GM06990 (cell line): ENCODE measurements around the gene SMAD9.

ENCODE experiments used
- DNase-seq: peaks from one replicate; pipeline ENCODE4 v3.0.0-alpha.2; 2011; ENCODE audit not compliant: insufficient read length; ENCODE audit errors: extremely low read depth
- H3K27me3 ChIP-seq: replicated peaks from 2 replicates; pipeline ENCODE4 v1.6.0; 2011; ENCODE audit warnings: low read length; ENCODE audit not compliant: control insufficient read depth, insufficient read depth
- H3K36me3 ChIP-seq: 2 replicates; pipeline ENCODE4 v1.5.1; 2011; ENCODE audit warnings: low read length; ENCODE audit not compliant: control insufficient read depth, insufficient read depth
- H3K4me3 ChIP-seq: replicated peaks from 2 replicates; pipeline ENCODE4 v1.5.1; 2011; ENCODE audit warnings: low read depth, mild to moderate bottlenecking, control low read depth, low read length
- CTCF ChIP-seq: IDR thresholded peaks from 2 replicates; pipeline ENCODE4 v1.5.1; 2011; ENCODE audit warnings: low read length, control low read depth, mild to moderate bottlenecking, inconsistent platforms; ENCODE audit not compliant: insufficient read depth, poor library complexity, severe bottlenecking

Gene SMAD9

GRCh38 chr13:36915896-36916640, 4.0 kb downstream of the SMAD9 start:
- no peak for TF ChIP-seq CTCF
- no peak for DNase-seq

GRCh38 chr13:36915106-36915505, 4.9 kb downstream of the SMAD9 start:
- TF ChIP-seq CTCF = no peak
- no peaks in the 10 kb centered on the region for H3K36me3 ChIP-seq
- H3K27me3 ChIP-seq = no peaks in the 10 kb centered on the region; the same call in 1 of the 2 replicates
- no peak for DNase-seq
- H3K4me3 ChIP-seq = no peak overlapping the region

More at GRCh38 chr13:36915896-36916640, 4.0 kb downstream of the SMAD9 start:
- Histone ChIP-seq H3K27me3 (peaks cover 1% of the 10 kb centered on the region; the same call in 1 of the 2 replicates), H3K36me3 (no peaks in the 10 kb centered on the region), H3K4me3 (no peak overlapping the region)

GRCh38 chr13:36914648-36915047, 5.4 kb downstream of the SMAD9 start:
- no peak for TF ChIP-seq CTCF
- no peak for DNase-seq

GRCh38 chr13:36913463-36913862, 6.6 kb downstream of the SMAD9 start:
- H3K4me3 ChIP-seq = no peak overlapping the region
- no peak for TF ChIP-seq CTCF
- no peaks in the 10 kb centered on the region for H3K27me3 ChIP-seq
- no peaks in the 10 kb centered on the region for H3K36me3 ChIP-seq
- no peak for DNase-seq

More at GRCh38 chr13:36914648-36915047, 5.4 kb downstream of the SMAD9 start:
- H3K36me3 ChIP-seq = no peaks in the 10 kb centered on the region
- H3K4me3 ChIP-seq = no peak overlapping the region
- H3K27me3 ChIP-seq = no peaks in the 10 kb centered on the region; the same call in 1 of the 2 replicates

GRCh38 chr13:36912973-36913372, 7.1 kb downstream of the SMAD9 start:
- no peaks in the 10 kb centered on the region for H3K27me3 ChIP-seq
- H3K4me3 ChIP-seq = no peak overlapping the region
- DNase-seq = no peak
- no peaks in the 10 kb centered on the region for H3K36me3 ChIP-seq
- TF ChIP-seq CTCF = no peak
